CD4-positive, alpha-beta T cell treated with Interleukin-21 for 1 hour (primary cell): ENCODE data around the gene PLET1.
A peak's percentile ranks its signal among the peaks of the same experiment; 100 is the strongest.

Source experiments
- DNase-seq: peaks from one replicate; pipeline ENCODE4 v3.0.0-alpha.2; 2020

Gene PLET1

GRCh38 chr11:112280268-112281126 lies 19.8 kb upstream of the PLET1 start:
- DNase-seq: peak; percentile 84

- DNase-seq: peak; percentile 76
Measured at GRCh38 chr11:112279901-112280267, 19.2 kb upstream of the PLET1 start.

- no peak for DNase-seq
Measured at GRCh38 chr11:112278803-112279202, 18.1 kb upstream of the PLET1 start.

- no peak for DNase-seq
Measured at GRCh38 chr11:112277941-112278340, 17.3 kb upstream of the PLET1 start.

GRCh38 chr11:112277029-112277428 lies 16.4 kb upstream of the PLET1 start:
- DNase-seq: no peak

GRCh38 chr11:112274007-112274783 lies 13.5 kb upstream of the PLET1 start:
- no peak for DNase-seq

GRCh38 chr11:112273066-112273465 lies 12.4 kb upstream of the PLET1 start:
- no peak for DNase-seq

GRCh38 chr11:112271242-112271641 lies 10.6 kb upstream of the PLET1 start:
- no peak for DNase-seq

- DNase-seq: no peak
Measured at GRCh38 chr11:112270551-112271180, 10.0 kb upstream of the PLET1 start.

- DNase-seq: no peak
Measured at GRCh38 chr11:112269139-112269538, 8.5 kb upstream of the PLET1 start.

- DNase-seq: no peak
Measured at GRCh38 chr11:112268406-112268805, 7.7 kb upstream of the PLET1 start.

GRCh38 chr11:112267188-112267591 lies 6.5 kb upstream of the PLET1 start:
- DNase-seq: no peak

GRCh38 chr11:112266410-112266778 lies 5.7 kb upstream of the PLET1 start:
- DNase-seq: no peak

GRCh38 chr11:112265659-112266409 lies 5.2 kb upstream of the PLET1 start:
- no peak for DNase-seq

GRCh38 chr11:112255067-112255720 lies 5.5 kb downstream of the PLET1 start:
- no peak for DNase-seq

GRCh38 chr11:112253605-112254242 lies 6.9 kb downstream of the PLET1 start:
- no peak for DNase-seq

GRCh38 chr11:112249871-112250610 lies 10.6 kb downstream of the PLET1 start:
- DNase-seq: no peak

- no peak for DNase-seq
Measured at GRCh38 chr11:112248201-112248600, 12.5 kb downstream of the PLET1 start.

GRCh38 chr11:112247201-112247600 lies 13.5 kb downstream of the PLET1 start:
- no peak for DNase-seq

- no peak for DNase-seq
Measured at GRCh38 chr11:112241486-112241885, 19.2 kb downstream of the PLET1 start.

- no peak for DNase-seq
Measured at GRCh38 chr11:112238041-112238440, 22.6 kb downstream of the PLET1 start.
